Activated T-cell treated with anti-CD3 and anti-CD28 coated beads, Interleukin-2, amount 50 U/mL, for 1 hour (primary cell): ENCODE measurements around the gene SPAG9.

Experiments used
- DNase-seq: peaks from one replicate; pipeline ENCODE4 v3.0.0-alpha.2; 2020

Gene SPAG9

GRCh38 chr17:50913120-50913519 lies 207.5 kb downstream of the SPAG9 start:
- DNase-seq = no peak
